Progenitor cell of endocrine pancreas (in vitro differentiated cells): ENCODE data around the gene AOPEP. TPM values are rescaled to one million over a fixed set of nuclear protein-coding genes. Genes with fewer than 3 reads are reported as not detected.

Experiments used
- DNase-seq: peaks from one replicate; pipeline ENCODE4 v3.0.0; 2021; ENCODE audit warnings: low spot score; ENCODE audit not compliant: unreplicated experiment
- H3K27ac Mint-ChIP-seq: 2 replicates; pipeline ENCODE4 v1.8.0; 2021; ENCODE audit warnings: mild to moderate bottlenecking, moderate library complexity, mixed read lengths
- H3K27me3 Mint-ChIP-seq: 2 replicates; pipeline ENCODE4 v1.8.0; 2021; ENCODE audit warnings: mixed read lengths
- H3K36me3 Mint-ChIP-seq: 2 replicates; pipeline ENCODE4 v1.8.0; 2022; ENCODE audit warnings: mixed read lengths; ENCODE audit not compliant: insufficient read depth
- H3K4me1 Mint-ChIP-seq: 2 replicates; pipeline ENCODE4 v1.8.0; 2021; ENCODE audit warnings: low read depth, mixed read lengths
- H3K4me3 Mint-ChIP-seq: 2 replicates; pipeline ENCODE4 v1.8.0; 2021; ENCODE audit warnings: low read depth, mild to moderate bottlenecking, moderate library complexity, mixed read lengths
- H3K9me3 Mint-ChIP-seq: 2 replicates; pipeline ENCODE4 v1.8.0; 2021; ENCODE audit warnings: low read depth, mixed read lengths
- total RNA-seq: library from RNA; stranded (reverse); gene quantifications from 2 replicates; pipeline ENCODE4 v1.2.1, GENCODE V29; 2021
- TF ChIP-seq, protein P1 (sequence below): fragments of 200-600 bp; sonication (generic); IDR thresholded peaks from one replicate; pipeline ENCODE4 v1.5.0; 2021; ENCODE audit warnings: antibody characterized with exemption, mild to moderate bottlenecking; ENCODE audit not compliant: unreplicated experiment

The AOPEP gene
- total RNA-seq, 1 donor from 2014 or later: 58.2 TPM

DNA sequence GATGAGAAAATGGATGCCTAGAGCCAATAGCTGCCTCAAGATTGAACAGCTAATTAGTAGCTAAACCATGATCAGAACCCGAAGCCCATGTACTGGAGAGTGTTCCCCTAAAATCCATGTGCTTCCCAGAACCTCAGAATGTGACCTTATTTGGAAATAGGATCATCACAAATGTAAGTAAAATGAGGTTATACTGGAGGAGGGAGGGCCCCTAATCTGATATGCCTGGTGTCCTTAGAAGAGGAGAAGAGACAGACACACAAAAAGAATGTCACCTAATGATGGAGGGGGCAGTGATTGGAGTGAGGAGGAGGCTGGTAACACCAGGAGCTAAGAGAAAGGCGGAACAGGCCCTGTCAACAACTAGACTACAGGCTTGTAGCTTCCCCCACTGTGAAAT is 45.9 kb upstream of the AOPEP start:
- Mint-ChIP-seq H3K27ac (no peak overlapping the region), H3K27me3 (peaks cover 15% of the 10 kb centered on the region), H3K36me3 (no peaks in the 10 kb centered on the region), H3K4me1 (no peaks in the 10 kb centered on the region), H3K4me3 (no peak overlapping the region), H3K9me3 (no peaks in the 10 kb centered on the region)
- TF ChIP-seq, protein P1, sequence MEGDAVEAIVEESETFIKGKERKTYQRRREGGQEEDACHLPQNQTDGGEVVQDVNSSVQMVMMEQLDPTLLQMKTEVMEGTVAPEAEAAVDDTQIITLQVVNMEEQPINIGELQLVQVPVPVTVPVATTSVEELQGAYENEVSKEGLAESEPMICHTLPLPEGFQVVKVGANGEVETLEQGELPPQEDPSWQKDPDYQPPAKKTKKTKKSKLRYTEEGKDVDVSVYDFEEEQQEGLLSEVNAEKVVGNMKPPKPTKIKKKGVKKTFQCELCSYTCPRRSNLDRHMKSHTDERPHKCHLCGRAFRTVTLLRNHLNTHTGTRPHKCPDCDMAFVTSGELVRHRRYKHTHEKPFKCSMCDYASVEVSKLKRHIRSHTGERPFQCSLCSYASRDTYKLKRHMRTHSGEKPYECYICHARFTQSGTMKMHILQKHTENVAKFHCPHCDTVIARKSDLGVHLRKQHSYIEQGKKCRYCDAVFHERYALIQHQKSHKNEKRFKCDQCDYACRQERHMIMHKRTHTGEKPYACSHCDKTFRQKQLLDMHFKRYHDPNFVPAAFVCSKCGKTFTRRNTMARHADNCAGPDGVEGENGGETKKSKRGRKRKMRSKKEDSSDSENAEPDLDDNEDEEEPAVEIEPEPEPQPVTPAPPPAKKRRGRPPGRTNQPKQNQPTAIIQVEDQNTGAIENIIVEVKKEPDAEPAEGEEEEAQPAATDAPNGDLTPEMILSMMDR: no peak
- no peak for DNase-seq

- H3K4me1 Mint-ChIP-seq: no peaks in the 10 kb centered on the region
- peaks cover 15% of the 10 kb centered on the region for H3K27me3 Mint-ChIP-seq
- TF ChIP-seq, protein P1: peak; percentile 76
- no peaks in the 10 kb centered on the region for H3K36me3 Mint-ChIP-seq
- H3K4me3 Mint-ChIP-seq: no peak overlapping the region
- peak; percentile 46 for DNase-seq
- no peaks in the 10 kb centered on the region for H3K9me3 Mint-ChIP-seq
- H3K27ac Mint-ChIP-seq: no peak overlapping the region
Measured at GRCh38 chr9:94681508-94681907, 45.0 kb upstream of the AOPEP start.

DNA sequence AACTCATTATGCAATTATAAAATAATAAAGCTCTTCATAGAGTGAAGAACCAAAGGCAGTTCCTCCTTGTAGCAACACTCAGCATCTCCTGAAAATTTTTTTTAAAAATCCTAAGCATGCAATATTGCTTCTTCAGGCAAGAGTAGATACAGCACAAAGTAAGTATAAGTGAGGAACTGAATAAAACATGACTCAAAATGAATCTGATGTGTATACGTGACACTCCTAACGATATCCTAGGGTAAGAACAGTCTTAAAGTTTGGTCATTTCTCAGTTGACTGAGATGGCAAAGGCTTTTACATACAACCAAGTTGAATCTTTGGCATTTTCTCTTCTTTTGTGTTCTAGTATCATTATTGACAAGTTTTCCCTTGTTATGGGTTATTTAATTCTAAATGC is 41.1 kb upstream of the AOPEP start:
- H3K4me1 Mint-ChIP-seq: no peaks in the 10 kb centered on the region
- no peak overlapping the region for H3K4me3 Mint-ChIP-seq

DNA sequence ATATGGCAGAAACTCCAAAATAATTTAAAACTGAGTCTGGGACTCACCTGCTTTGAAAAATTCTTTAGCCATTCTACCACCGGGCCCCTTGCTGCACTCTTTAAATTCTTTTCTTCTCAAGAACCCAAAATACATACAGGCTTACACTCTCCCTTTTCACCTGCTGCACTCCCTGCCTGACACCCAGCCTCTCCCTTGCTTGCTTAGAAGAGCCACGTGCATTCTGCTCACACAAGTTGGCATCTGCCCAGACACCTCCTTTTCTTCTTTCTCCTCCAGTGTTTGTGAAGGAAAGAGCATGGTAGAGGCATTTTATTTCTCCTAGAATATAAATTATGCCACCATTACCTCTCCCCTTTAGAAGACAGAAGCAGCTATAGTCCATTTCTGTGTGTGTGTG is 39.0 kb upstream of the AOPEP start:
- H3K4me3 Mint-ChIP-seq: no peak overlapping the region
- H3K27ac Mint-ChIP-seq: no peak overlapping the region
- H3K9me3 Mint-ChIP-seq: no peaks in the 10 kb centered on the region
- no peaks in the 10 kb centered on the region for H3K36me3 Mint-ChIP-seq
- peaks cover 3% of the 10 kb centered on the region for H3K4me1 Mint-ChIP-seq
- no peak for DNase-seq
- H3K27me3 Mint-ChIP-seq: no peaks in the 10 kb centered on the region
- TF ChIP-seq, protein P1: no peak

More for the DNA sequence above, 41.1 kb upstream of the AOPEP start:
- TF ChIP-seq, protein P1: no peak
- Mint-ChIP-seq H3K36me3 (no peaks in the 10 kb centered on the region), H3K9me3 (no peaks in the 10 kb centered on the region), H3K27me3 (peaks cover 3% of the 10 kb centered on the region), H3K27ac (no peak overlapping the region)
- no peak for DNase-seq

DNA sequence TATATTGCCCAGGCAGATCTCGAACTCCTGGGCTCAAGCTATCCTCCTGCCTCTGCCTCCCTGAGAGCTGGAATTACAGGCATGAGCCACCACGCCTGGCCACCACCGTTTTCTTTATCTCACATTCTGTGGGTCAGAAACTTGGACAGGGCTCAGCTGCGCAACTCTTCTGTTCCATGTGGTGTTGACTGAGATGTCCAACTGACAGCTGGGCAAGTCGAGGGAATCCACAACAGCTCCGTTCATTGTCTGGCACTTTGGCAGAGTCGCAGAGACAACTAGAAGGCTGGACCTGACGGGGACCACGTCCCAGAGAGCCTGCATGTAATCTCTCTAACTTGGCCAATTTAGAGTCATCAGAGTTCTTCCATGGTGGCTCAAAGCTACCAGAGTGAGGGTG is 36.2 kb upstream of the AOPEP start:
- no peaks in the 10 kb centered on the region for H3K36me3 Mint-ChIP-seq
- TF ChIP-seq, protein P1: no peak
- H3K9me3 Mint-ChIP-seq: no peaks in the 10 kb centered on the region

More for the DNA sequence above, 36.2 kb upstream of the AOPEP start:
- Mint-ChIP-seq H3K4me1 (peaks cover 15% of the 10 kb centered on the region), H3K27me3 (no peaks in the 10 kb centered on the region), H3K4me3 (no peak overlapping the region), H3K27ac (no peak overlapping the region)
- DNase-seq: no peak
